ENCODE data around the gene CHCHD10.
A peak's percentile ranks its signal among the peaks of the same experiment; 100 is the strongest.

The CHCHD10 gene

GRCh38 chr22:23773483-23774113, 5.8 kb upstream of the CHCHD10 start:
- DNase-seq (ENCODE audit: low read depth in 2 of 3, low spot score in 2 of 3): no peak

GRCh38 chr22:23772649-23773473, 5.1 kb upstream of the CHCHD10 start, which contains the start of gene MMP11:
Gene MMP11 (plus strand): TSS chr22:23772849. CDS start chr22:23772871, 22 bp downstream.
- DNase-seq (ENCODE audit: low read depth in 2 of 3, low spot score in 2 of 3): peak in 1 of 3 experiments; percentile 33

GRCh38 chr22:23772315-23772648, 4.5 kb upstream of the CHCHD10 start:
- no peak for DNase-seq (ENCODE audit: low read depth in 2 of 3, low spot score in 2 of 3)

GRCh38 chr22:23769321-23769965, 1.7 kb upstream of the CHCHD10 start:
- no peak for DNase-seq (ENCODE audit: low read depth in 2 of 3, low spot score in 2 of 3)

DNA sequence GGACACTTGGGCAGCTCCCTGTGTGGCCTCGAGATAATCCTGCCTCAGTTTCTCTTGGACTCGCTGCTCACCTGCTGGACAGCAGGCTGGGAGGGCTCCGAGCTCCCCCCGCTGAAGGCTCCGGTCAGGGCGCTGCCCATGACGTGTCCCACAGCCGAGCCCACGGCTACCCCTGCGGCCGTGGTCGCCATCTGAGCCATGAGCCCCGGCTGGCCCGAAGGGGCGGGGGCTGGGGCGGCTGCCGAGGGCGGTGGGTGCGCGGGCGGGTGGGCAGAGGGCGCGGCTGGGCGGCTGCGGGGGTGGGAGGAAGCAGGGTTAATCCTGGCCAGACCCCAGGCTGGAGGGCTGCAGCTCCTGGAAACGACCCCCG, 484 bp downstream of the CHCHD10 start:
- no peak for DNase-seq (ENCODE audit: low read depth in 2 of 3, low spot score in 2 of 3)

- no peak for DNase-seq (ENCODE audit: low read depth in 2 of 3, low spot score in 2 of 3)
These were observed 2.6 kb downstream of the CHCHD10 start for GRCh38 chr22:23764899-23765881.

DNA sequence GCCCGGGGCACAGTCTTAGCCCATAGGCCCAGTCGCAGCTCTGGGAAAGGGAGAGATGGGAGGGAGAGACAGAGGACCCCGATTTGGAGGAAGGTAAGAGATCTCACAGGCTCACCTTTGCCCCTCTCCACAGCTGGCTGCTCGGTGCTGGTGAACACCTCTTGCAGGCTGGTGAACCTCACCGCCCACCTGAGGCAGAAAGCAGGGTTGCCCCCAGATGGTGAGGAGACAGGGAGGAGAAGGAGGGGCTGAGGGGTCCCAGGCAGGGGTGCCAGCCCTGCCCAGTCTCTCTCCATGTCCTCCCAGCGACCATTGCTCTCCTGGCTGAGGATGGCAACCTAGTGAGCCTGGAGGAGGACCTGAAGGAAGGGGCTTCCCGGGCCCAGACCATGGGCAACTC, 3.8 kb downstream of the CHCHD10 start:
- no peak for DNase-seq (ENCODE audit: low read depth in 2 of 3, low spot score in 2 of 3)

GRCh38 chr22:23763579-23763945, 4.2 kb downstream of the CHCHD10 start:
- peak in 1 of 3 experiments; percentile 38 for DNase-seq (ENCODE audit: low read depth in 2 of 3, low spot score in 2 of 3)

DNA sequence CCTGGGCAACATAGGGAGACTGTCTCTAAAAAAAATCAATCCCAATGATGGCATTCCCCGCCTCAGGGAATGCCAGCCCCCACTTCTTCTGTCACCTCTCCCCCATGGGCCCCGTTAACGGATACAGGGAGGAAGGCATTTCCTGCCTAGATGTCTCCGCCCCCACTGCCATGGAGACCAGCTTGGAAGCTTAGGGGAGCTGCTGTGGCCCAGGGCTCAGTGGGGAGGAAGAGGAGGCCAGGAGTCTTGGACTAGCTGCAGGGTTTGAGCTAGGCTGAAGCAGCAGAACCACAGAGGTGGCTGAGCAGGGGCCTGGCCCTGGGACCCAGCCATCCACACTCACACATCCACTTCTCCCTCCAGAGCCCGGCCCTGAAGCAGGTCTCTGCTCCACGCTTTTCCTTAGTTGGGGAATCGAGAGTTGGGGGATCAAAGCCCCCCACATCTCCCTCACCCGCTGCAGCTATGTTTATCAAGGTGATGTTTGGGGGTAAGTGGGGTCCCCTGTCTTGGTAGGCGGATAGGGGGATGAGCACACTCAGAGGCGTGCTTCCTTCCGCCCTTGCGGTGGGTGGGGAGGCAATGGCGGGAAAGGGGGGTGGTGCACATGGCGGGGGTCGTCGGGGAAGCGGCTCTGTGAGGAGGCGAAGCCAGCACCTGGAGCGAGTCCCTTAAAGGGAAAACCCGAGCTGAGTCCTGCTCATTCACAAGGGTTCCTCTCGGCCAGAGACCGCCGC, 4.8 kb downstream of the CHCHD10 start, which contains the start of gene C22orf15:
C22orf15 (plus strand) TSS at position 149 of the 737 bp plus-strand sequence; CDS start at position 466, 317 bp downstream.
- DNase-seq (ENCODE audit: low read depth in 2 of 3, low spot score in 2 of 3): no peak

- DNase-seq (ENCODE audit: low read depth in 2 of 3, low spot score in 2 of 3): no peak
These were observed 7.7 kb downstream of the CHCHD10 start for GRCh38 chr22:23760056-23760455.

- no peak for DNase-seq (ENCODE audit: low read depth in 2 of 3, low spot score in 2 of 3)
These were observed 8.2 kb downstream of the CHCHD10 start for GRCh38 chr22:23759566-23759965.

- no peak for DNase-seq (ENCODE audit: low read depth in 2 of 3, low spot score in 2 of 3)
These were observed 10.9 kb downstream of the CHCHD10 start for GRCh38 chr22:23756891-23757290.

GRCh38 chr22:23755711-23756110, 12.1 kb downstream of the CHCHD10 start:
- no peak for DNase-seq (ENCODE audit: low read depth in 2 of 3, low spot score in 2 of 3)

DNA sequence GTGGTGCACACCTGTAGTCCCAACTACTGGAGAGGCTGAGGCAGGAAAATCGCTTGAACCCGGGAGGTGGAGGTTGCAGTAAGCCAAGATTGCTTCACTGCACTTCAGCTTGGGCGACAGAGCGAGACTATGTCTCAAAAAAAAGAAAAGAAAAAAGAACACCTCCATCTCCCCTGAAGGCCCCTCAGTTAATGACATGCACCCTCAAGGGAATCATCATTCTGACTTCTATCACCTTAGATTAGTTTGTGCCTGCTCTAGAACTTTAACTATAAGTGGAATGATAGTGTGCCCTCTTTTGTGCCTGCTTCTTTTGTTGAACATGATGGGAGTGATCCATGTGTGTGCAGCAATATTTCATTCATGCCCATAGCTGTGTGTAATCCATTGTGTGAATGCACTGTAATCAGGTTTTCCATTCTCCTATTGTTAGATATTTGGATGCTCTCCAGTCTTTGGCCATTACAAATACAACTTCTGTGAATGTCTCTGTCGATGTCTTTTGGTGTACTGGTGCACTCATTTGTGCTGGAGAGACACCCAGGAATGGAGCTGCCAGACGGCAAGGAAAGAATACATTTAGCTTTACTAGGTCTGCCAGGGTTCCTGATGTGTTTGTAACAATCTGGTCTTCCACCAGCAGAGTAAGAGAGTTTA, 12.7 kb downstream of the CHCHD10 start:
- no peak for DNase-seq (ENCODE audit: low read depth in 2 of 3, low spot score in 2 of 3)

DNA sequence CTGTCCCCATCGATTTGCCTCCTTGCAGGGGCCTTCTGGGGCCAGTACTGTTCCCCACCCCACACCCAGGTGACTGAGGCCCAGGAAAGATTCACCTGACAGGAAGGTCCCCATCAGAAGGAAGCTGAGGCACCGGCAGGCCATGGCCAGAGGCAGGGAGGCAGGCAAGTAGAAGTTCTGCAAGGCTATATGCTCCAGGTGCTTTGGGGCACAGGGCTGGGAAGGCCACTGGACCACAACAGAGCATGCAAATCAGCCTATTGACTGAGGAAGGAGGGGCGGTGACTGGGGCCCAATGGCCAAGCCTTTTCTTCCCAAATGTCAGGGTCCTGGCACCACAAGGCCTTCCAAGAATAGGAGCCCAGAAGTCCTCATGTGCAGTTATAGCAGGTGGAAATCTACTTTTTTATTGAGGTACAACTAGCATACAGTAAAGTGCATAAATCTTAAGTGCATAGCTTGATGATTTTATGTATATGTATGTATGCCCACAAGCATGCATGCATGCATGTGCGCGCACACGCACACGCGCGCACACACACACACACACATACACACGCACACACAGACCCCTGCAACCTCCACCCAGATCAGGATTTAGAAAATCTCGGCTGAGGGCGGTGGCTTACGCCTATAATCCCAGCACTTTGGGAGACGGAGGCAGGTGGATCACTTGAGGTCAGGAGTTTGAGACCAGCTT, 13.4 kb downstream of the CHCHD10 start, which contains the start of gene VPREB3:
VPREB3 (minus strand) TSS at position 206 of the 700 bp plus-strand sequence; CDS start at position 144, 62 bp downstream.
- no peak for DNase-seq (ENCODE audit: low read depth in 2 of 3, low spot score in 2 of 3)

DNA sequence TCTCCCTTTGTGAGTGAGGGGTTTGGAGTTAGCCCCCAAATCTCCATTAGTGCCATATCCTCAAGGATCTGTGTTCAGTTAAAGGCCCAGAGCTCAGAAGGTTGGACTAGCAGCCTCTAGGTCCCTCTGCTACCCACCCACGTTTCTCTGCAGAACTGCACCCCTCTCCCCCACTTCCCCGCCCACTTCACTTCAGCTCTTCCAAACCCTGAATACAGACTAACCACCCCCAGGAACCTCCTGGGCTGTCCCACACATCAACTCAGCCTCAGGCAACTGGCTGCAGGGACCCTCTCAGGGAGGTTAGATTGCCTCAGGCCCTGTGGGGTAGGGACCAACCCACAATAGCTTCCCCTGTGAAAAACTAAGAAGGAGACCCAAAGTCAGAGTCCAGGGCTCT, 14.4 kb downstream of the CHCHD10 start:
- no peak for DNase-seq (ENCODE audit: low read depth in 2 of 3, low spot score in 2 of 3)

DNA sequence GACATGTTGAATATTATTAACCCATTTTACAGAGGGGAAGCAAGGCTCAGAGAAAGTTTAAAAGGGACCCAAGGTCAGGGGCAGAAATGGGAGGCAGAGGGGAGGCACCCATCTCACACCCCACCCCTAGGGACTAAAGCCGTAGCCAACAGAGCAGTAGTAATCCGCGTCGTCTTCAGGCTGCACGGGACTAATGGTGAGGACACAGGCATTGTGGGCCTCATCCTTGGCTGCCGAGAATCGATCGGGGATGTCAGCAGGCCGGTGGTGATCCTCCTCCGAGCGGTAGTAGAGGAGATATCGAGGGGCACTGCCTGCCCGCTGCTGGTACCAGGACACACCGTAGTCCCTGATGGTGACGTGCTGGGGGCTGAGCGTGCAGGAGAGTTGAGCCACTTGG, 15.0 kb downstream of the CHCHD10 start:
- DNase-seq (ENCODE audit: low read depth in 2 of 3, low spot score in 2 of 3): no peak

DNA sequence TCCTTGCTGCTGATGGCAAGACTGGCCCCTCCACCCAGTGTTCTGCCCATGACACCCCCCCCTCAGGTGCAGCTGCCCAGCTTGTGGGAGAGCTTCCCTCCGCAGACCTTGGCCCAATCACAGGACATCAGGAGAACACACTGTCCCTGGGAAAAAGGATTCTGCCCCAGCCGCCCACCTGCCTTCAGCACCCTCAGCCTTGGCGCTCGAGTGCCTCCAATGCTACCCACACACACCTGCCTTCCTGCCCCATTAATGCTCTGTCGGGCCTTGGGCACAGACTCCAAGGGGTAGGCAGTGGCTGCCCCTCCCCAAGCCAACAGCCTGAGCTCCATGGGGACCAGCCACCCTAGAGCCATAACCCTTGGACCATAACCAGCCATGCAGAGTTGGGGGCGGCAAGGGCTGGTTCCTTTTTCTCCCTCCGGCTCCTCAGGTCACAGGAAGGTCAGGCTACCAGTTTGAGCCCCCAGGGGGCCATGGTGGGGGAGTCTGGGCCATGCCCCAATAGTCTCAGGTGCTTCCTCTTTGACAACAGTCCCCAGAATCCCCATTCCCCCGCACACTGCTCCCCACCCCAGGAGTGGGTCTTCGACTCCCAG, 15.6 kb downstream of the CHCHD10 start:
- DNase-seq (ENCODE audit: low read depth in 2 of 3, low spot score in 2 of 3): no peak
